Kidney (tissue), 14 donors: ENCODE data around the gene LRRC8C. TPM values are rescaled to one million over a fixed set of nuclear protein-coding genes. Genes with fewer than 3 reads are reported as not detected.

Experiments
- DNase-seq, 5 donors: peaks; one replicate each; pipeline ENCODE4 v3.0.0-alpha.2; 2013 to 2020
- FAIRE-seq: peaks from 2 replicates; lab custom pipeline; 2012; peaks lifted over from hg19 to GRCh38; lab: Jason Lieb, UNC
- H3K27ac ChIP-seq, 2 donors: one replicate each; pipeline ENCODE4 v1.7.0; 2013; ENCODE audit warnings: low read depth in 2 of 2, low read length in 2 of 2, inconsistent platforms in 1 of 2
- H3K27me3 ChIP-seq: one replicate; pipeline ENCODE4 v1.7.1; 2013; ENCODE audit warnings: low read length, inconsistent platforms; ENCODE audit not compliant: control insufficient read depth, insufficient read depth
- H3K36me3 ChIP-seq, 3 donors: one replicate each; pipeline versions ENCODE4 v1.7.0 to v1.7.1; 2013; ENCODE audit warnings: low read length in 3 of 3, control low read depth in 1 of 3, inconsistent platforms in 1 of 3; ENCODE audit not compliant: insufficient read depth in 3 of 3, control insufficient read depth in 2 of 3
- H3K4me1 ChIP-seq, 3 donors: one replicate each; pipeline versions ENCODE4 v1.7.0 to v1.7.1; 2013; ENCODE audit warnings: low read length in 3 of 3, inconsistent platforms in 1 of 3, low read depth in 1 of 3; ENCODE audit not compliant: control insufficient read depth in 2 of 3, insufficient read depth in 2 of 3
- H3K4me3 ChIP-seq, 3 donors: one replicate each; pipeline versions ENCODE4 v1.7.0 to v1.8.1; 2013; ENCODE audit warnings: low read length in 3 of 3, control low read depth in 1 of 3, inconsistent platforms in 1 of 3
- H3K9ac ChIP-seq, 3 donors: one replicate each; pipeline versions ENCODE4 v1.7.0 to v1.7.1; 2013; ENCODE audit warnings: low read length in 3 of 3, control low read depth in 1 of 3, inconsistent platforms in 1 of 3
- H3K9me3 ChIP-seq, 3 donors: one replicate each; pipeline versions ENCODE4 v1.7.0 to v1.7.1; 2013; ENCODE audit warnings: low read length in 3 of 3, control low read depth in 1 of 3, inconsistent platforms in 1 of 3; ENCODE audit not compliant: control insufficient read depth in 2 of 3, insufficient read depth in 1 of 3
- CTCF ChIP-seq: IDR thresholded peaks from 3 replicates; pipeline ENCODE4 v1.5.1; 2012; ENCODE audit warnings: mild to moderate bottlenecking, moderate library complexity, borderline replicate concordance; ENCODE audit not compliant: insufficient read depth; ENCODE audit errors: extremely low read depth
- intact Hi-C: fragments of 100-400 bp; cut with DNase I; formaldehyde crosslinking; loops from one replicate; pipeline ENCODE4 v1.11.1; 2022
- polyA plus RNA-seq: library from polyadenylated mRNA; stranded (reverse); fragments of 350-450 nt; fragmentation: Illumina TruSeq; extraction: RNeasy Lipid Tissue Mini Kit (QIAGEN cat#74804); gene quantifications from one replicate; pipeline ENCODE4 v1.2.3, GENCODE V29; 2014; ENCODE audit warnings: low read depth, low replicate concordance; ENCODE audit not compliant: insufficient read depth
- total RNA-seq: library from RNA; stranded (reverse); fragmentation: NEBNext Ultra II Directional; extraction: Animal tissue kit (Norgen Biotek cat#: 25700); gene quantifications from one replicate; pipeline ENCODE4 v1.2.1, GENCODE V29; 2021
- donor health status: control.
- donor health status: control.
- donor health status: control.
- donor health status: control.
- donor health status: control.
- donor health status: DM: yes; HTN: yes; CAD: no.
- donor health status: Normal renal cell carcinoma (clear cell type).

Gene LRRC8C
- total and polyA plus RNA-seq, 2 donors from 2014 or later = 2.6 to 12.7 TPM

GRCh38 chr1:89711140-89711778 is 78.3 kb downstream of the LRRC8C start:
- Histone ChIP-seq H3K36me3 (peaks cover 0 to 8% (median 3%) of the 10 kb centered on the region in 3 donors), H3K27me3 (no peaks in the 10 kb centered on the region), H3K4me1 (peaks cover 0 to 3% (median 0%) of the 10 kb centered on the region in 3 donors), H3K4me3 (no peak overlapping the region), H3K9ac (no peak overlapping the region), H3K9me3 (no peaks in the 10 kb centered on the region), H3K27ac (no peak overlapping the region)
- intact Hi-C loops = no loop called here
- FAIRE-seq = no peak
- DNase-seq = no peak
- TF ChIP-seq CTCF = no peak

GRCh38 chr1:89712420-89712819 is 79.5 kb downstream of the LRRC8C start:
- no peak overlapping the region for H3K27ac ChIP-seq
- H3K9ac ChIP-seq = no peak overlapping the region
- peaks cover 0 to 8% (median 3%) of the 10 kb centered on the region in 3 donors for H3K36me3 ChIP-seq
- no peaks in the 10 kb centered on the region for H3K27me3 ChIP-seq
- H3K4me1 ChIP-seq = peaks cover 0 to 3% (median 0%) of the 10 kb centered on the region in 3 donors
- no peak overlapping the region for H3K4me3 ChIP-seq
- DNase-seq (no peak), FAIRE-seq (no peak)
- TF ChIP-seq CTCF = no peak
- intact Hi-C loops = no loop called here
- no peaks in the 10 kb centered on the region for H3K9me3 ChIP-seq

GRCh38 chr1:89715677-89716076 is 82.8 kb downstream of the LRRC8C start:
- peaks cover 0 to 8% (median 3%) of the 10 kb centered on the region in 3 donors for H3K36me3 ChIP-seq
- no peak for FAIRE-seq
- H3K27me3 ChIP-seq = no peaks in the 10 kb centered on the region
- H3K4me1 ChIP-seq = peaks cover 0 to 6% (median 0%) of the 10 kb centered on the region in 3 donors
- no peak for DNase-seq
- no peak for TF ChIP-seq CTCF
- H3K4me3 ChIP-seq = no peak overlapping the region
- no peak overlapping the region for H3K27ac ChIP-seq
- H3K9me3 ChIP-seq = no peaks in the 10 kb centered on the region
- intact Hi-C loops = no loop called here
- no peak overlapping the region for H3K9ac ChIP-seq
